Prostate gland (tissue), 2 donors: ENCODE results near the gene HADHA.

Experiments used
- POLR2A ChIP-seq: fragments of 450-650 bp; IDR thresholded peaks from one replicate; pipeline ENCODE4 v1.6.1; 2016; ENCODE audit warnings: antibody characterized with exemption, mild to moderate bottlenecking
- POLR2AphosphoS5 ChIP-seq: sonication (generic); formaldehyde crosslinking; IDR thresholded peaks from one replicate; pipeline ENCODE4 v1.6.1; 2017; ENCODE audit warnings: antibody characterized with exemption
- TF ChIP-seq, protein P1 (sequence below), 4 experiments: fragments of 200-600 bp in 2 of 4; fragments of 450-650 bp in 2 of 4; sonication (generic) in 2 of 4; IDR thresholded peaks; 1 replicate in 3 of 4; 2 replicates in 1 of 4; pipeline ENCODE4 v1.5.1; 2016 to 2019; ENCODE audit warnings: antibody characterized with exemption in 4 of 4, mild to moderate bottlenecking in 2 of 4, moderate library complexity in 2 of 4

DNA sequence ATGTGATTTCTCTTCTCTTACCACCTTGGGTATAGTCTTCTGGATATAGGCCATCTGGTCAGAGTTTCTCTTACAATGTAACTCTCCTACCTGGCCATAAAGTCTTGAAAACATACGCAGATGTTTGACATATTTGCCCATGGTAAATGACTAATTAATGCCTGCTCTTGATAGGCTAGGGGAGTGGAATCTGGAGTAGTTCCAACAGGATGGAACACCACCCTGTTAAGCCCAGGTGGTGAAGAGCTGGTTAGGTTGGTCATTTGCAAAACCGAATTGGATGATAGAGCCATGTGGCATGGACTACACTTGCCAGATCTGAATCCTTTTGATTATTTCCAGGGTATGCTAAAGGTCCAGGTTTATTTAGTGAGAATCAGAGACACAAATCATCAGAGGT, 36.8 kb upstream of the HADHA start:
- TF ChIP-seq POLR2AphosphoS5: no peak
- TF ChIP-seq, protein P1, sequence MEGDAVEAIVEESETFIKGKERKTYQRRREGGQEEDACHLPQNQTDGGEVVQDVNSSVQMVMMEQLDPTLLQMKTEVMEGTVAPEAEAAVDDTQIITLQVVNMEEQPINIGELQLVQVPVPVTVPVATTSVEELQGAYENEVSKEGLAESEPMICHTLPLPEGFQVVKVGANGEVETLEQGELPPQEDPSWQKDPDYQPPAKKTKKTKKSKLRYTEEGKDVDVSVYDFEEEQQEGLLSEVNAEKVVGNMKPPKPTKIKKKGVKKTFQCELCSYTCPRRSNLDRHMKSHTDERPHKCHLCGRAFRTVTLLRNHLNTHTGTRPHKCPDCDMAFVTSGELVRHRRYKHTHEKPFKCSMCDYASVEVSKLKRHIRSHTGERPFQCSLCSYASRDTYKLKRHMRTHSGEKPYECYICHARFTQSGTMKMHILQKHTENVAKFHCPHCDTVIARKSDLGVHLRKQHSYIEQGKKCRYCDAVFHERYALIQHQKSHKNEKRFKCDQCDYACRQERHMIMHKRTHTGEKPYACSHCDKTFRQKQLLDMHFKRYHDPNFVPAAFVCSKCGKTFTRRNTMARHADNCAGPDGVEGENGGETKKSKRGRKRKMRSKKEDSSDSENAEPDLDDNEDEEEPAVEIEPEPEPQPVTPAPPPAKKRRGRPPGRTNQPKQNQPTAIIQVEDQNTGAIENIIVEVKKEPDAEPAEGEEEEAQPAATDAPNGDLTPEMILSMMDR (IDR thresholded peaks at IDR 0.05): no peak
- no peak for TF ChIP-seq POLR2A
